Fibroblast of mammary gland (primary cell): ENCODE data around the gene PRSS36.

Source experiments
- DNase-seq: peaks from one replicate; pipeline ENCODE4 v3.0.0-alpha.2; 2010; ENCODE audit warnings: low read depth
- H3K4me3 ChIP-seq: 2 replicates; pipeline ENCODE4 v1.5.1; 2011; ENCODE audit warnings: low read depth, mild to moderate bottlenecking, low read length, moderate library complexity; ENCODE audit not compliant: control insufficient read depth
- TF ChIP-seq, protein P1 (sequence below): conservative IDR thresholded peaks from 2 replicates; pipeline ENCODE4 v1.5.1; 2011; ENCODE audit warnings: low read depth, low read length, inconsistent platforms; ENCODE audit not compliant: control insufficient read depth, insufficient read depth

Gene PRSS36

DNA sequence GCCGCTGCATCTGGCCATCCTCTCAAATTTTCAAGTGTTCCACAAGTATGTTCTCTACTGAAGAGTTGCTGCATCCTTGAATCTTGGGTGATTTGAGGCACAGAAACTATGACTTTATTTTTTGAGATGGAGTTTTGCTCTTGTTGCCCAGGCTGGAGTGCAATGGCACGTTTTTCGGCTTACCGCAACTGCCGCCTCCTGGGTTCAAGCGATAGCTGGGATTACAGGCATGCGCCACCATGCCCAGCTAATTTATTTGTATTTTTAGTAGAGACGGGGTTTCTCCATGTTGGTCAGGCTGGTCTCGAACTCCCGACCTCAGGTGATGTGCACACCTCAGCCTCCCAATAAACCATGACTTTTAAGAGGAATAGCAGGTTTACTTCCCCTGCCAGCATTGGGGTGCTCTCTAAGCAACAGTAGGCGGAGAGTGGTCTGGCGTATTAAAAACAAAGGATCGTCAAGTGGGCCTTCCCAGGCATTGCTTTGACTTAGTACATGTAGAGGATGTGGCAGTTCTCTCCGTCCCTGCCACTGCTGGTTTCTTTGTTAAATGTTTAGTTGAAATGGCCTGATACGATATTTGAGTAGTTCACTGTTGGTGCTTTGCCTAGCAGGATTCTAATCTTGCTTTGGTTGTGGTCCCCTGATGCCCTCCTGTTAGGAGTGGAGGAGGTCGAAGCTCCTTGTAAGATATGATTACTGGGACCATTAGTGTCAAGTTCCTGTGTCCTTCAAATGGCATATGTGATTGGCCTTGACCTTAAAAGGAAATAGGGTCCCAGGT is 43.2 kb upstream of the PRSS36 start:
- no peak for DNase-seq
- no peak overlapping the region for H3K4me3 ChIP-seq
- TF ChIP-seq, protein P1, sequence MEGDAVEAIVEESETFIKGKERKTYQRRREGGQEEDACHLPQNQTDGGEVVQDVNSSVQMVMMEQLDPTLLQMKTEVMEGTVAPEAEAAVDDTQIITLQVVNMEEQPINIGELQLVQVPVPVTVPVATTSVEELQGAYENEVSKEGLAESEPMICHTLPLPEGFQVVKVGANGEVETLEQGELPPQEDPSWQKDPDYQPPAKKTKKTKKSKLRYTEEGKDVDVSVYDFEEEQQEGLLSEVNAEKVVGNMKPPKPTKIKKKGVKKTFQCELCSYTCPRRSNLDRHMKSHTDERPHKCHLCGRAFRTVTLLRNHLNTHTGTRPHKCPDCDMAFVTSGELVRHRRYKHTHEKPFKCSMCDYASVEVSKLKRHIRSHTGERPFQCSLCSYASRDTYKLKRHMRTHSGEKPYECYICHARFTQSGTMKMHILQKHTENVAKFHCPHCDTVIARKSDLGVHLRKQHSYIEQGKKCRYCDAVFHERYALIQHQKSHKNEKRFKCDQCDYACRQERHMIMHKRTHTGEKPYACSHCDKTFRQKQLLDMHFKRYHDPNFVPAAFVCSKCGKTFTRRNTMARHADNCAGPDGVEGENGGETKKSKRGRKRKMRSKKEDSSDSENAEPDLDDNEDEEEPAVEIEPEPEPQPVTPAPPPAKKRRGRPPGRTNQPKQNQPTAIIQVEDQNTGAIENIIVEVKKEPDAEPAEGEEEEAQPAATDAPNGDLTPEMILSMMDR = no peak

DNA sequence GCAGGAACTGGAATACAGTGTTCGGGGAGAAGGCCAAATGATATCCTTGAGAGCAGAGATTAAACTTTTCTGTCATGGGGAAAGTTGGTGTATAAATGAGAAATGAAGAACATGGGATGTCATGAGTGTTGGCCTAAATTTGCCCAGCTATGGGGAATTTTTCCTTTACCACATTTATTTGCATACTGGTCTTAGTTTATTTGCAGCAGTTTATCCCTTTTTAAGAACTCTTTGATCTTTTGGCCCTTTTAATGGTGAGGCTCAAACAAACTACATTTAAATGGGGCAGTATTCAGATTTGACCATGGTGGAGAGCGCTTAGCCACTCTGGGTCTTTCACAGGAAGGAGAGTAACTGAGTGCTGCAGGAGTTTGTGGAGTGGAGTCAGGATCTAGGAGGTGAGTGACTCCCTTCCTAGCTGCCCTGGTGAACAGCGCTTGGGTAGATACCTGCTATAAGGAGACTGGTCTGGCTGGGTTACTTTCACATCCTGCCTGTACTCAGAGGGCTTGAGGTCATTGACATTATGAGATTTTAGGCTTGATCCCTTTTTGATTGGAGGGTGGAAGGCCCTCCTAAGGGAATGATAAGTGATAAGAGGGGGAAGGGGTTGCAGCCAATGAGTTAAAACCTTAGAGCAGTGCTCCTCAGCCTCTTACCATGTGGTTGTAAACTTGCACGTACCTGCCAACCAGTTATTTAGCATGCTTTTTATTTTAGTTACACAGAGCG is 42.0 kb upstream of the PRSS36 start:
- TF ChIP-seq, protein P1 = no peak
- H3K4me3 ChIP-seq = no peak overlapping the region
- no peak for DNase-seq

DNA sequence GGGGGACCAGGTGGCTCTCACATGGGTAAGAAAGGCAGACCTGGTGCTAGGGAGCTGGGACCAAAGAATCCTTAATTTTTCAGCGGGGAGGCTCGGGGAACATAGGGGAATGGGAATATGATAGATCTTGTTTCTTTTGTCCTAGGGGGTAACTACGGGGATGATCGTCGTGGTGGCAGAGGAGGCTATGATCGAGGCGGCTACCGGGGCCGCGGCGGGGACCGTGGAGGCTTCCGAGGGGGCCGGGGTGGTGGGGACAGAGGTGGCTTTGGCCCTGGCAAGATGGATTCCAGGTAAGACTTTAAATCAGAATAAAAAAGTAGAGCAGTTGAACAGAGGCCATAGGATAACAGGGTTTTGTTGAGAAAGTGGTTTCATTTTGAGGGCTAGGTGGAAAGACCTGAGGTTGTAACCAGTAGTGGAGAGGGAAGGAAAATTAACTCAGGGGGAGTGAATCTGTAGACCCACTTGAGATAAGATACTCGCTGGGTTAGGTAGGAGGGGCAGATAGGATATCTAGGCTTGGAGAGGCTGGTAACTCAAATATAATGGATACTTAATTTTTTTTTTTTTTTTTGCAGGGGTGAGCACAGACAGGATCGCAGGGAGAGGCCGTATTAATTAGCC is 41.1 kb upstream of the PRSS36 start:
- TF ChIP-seq, protein P1 = no peak
- no peak overlapping the region for H3K4me3 ChIP-seq
- DNase-seq = no peak

DNA sequence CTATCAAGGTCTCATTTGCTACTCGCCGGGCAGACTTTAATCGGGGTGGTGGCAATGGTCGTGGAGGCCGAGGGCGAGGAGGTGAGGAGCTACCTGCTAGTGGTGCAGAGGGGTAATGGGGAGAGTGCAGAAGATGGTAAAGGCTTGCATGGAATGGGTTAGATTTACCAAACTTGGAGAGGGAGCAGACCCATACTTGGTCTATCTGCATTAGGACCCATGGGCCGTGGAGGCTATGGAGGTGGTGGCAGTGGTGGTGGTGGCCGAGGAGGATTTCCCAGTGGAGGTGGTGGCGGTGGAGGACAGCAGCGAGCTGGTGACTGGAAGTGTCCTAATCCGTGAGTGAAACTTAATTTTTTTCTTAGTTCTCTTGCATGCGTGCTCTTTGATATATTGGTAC is 40.2 kb upstream of the PRSS36 start:
- DNase-seq = no peak
- TF ChIP-seq, protein P1 = no peak
- H3K4me3 ChIP-seq = no peak overlapping the region

DNA sequence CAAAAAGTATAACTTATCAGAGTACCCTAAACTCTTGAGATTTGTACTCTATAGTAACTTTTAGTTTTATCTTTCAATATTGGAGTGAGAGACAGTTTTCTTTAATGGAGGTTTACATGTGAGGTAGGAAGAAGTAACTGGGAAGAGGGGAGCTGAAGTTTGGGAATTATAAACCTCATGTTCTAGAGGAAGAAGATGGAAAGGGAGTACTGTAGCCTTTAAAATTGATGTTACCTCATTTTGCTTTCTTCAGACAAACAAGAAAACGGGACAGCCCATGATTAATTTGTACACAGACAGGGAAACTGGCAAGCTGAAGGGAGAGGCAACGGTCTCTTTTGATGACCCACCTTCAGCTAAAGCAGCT is 39.5 kb upstream of the PRSS36 start:
- TF ChIP-seq, protein P1 = no peak
- no peak overlapping the region for H3K4me3 ChIP-seq
- DNase-seq = no peak

DNA sequence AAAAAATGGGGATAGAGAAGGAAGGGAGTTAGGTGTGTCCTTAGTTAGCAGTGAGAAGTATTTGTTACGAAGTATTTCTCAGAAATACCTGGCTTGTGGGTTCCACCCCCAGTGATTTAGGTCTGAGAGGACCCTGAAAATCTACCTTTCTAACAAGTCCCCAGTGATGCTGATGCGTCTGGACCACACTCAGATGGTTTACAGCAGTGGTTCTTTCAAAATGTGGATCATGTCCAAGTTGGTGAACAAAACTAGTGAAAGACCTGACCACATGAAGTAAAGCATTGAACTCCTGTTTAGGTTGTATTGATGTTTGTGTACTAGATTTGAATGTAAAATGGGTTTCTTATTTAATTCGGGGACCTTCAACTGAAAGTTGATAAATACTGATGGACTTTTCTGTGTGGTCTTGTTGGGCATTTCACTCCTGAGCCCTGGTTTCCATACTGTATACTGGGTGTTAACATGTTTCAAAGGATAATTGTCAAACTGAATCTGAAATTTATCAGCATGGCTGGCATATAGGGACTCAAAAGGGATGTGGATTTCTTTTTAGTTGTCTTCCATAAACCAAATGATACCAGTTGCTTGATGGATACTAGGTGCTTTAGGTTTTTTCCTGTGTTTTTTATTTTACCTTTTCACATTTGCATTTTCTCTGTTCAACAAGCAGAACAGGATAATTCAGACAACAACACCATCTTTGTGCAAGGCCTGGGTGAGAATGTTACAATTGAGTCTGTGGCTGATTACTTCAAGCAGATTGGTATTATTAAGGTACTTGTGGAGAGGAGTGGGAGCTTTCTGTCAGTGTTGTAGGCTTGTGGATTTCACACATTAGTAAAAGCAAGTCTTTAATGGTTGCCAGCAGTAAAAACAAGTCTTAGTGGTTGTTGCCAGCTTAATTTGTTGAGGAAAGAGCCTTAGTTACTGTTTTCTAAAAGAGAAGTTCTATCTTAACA is 38.9 kb upstream of the PRSS36 start:
- TF ChIP-seq, protein P1 = no peak
- no peak overlapping the region for H3K4me3 ChIP-seq
- no peak for DNase-seq
